ENCODE data around the gene NELFA.

DNA sequence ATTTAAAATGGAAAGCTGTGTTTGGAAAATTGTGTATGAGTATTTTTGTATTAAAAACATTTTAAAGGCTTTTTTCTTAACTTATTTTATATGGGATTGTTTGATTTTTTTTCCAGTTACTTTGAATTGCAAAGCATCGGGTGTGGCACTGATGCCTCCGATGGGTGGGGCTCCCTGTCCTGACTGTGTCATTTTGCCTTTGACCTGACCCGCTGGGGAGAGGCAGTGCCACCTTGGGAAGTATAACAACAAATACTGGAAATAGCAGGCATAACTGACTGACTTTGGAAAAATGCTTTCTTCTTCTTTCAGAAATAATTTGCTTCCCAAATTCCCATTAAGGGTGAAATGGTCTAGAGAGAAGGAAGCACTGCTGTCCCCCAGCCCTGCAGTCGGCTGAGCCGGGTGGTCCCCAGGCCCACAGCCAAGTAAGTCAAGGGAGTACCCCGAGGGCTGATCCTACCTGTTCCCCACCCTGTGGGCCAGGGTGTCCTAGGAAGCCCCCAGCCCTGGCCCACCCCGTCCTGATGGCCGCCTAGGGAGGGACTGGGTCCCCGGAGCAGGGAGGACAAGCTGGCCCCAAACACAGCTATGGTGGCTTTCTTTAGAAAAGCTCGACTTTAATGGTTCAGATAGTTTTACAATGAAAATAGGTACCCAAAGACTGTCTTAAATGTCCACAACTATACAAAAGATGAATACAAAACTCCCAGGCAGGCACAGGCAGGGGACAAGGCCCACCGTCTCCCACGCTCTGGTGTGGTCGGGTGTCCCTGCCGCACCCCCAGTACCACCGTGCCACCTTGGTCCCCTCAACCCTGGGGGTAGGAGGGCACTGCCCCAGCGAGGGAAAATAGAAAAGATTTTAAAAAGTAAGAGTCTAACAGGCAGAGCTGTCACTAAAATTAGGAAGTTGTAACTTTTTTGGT is 26.4 kb downstream of the NELFA start:
- TF ChIP-seq, protein P1, sequence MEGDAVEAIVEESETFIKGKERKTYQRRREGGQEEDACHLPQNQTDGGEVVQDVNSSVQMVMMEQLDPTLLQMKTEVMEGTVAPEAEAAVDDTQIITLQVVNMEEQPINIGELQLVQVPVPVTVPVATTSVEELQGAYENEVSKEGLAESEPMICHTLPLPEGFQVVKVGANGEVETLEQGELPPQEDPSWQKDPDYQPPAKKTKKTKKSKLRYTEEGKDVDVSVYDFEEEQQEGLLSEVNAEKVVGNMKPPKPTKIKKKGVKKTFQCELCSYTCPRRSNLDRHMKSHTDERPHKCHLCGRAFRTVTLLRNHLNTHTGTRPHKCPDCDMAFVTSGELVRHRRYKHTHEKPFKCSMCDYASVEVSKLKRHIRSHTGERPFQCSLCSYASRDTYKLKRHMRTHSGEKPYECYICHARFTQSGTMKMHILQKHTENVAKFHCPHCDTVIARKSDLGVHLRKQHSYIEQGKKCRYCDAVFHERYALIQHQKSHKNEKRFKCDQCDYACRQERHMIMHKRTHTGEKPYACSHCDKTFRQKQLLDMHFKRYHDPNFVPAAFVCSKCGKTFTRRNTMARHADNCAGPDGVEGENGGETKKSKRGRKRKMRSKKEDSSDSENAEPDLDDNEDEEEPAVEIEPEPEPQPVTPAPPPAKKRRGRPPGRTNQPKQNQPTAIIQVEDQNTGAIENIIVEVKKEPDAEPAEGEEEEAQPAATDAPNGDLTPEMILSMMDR (IDR thresholded peaks at IDR 0.05) = no peak
- no peak for TF ChIP-seq POLR2A (IDR thresholded peaks at IDR 0.05)
